Fibroblast of villous mesenchyme (primary cell): Measurements from ENCODE around the gene THOC2. TPM values are rescaled to one million over a fixed set of nuclear protein-coding genes. Genes with fewer than 3 reads are reported as not detected.
A peak's percentile ranks its signal among the peaks of the same experiment; 100 is the strongest.

Experiments
- DNase-seq: peaks from one replicate; pipeline ENCODE4 v3.0.0-alpha.2; 2010; ENCODE audit warnings: low read depth
- H3K4me3 ChIP-seq: 2 replicates; pipeline ENCODE4 v1.5.1; 2011; ENCODE audit warnings: low read depth, mild to moderate bottlenecking, low read length
- CTCF ChIP-seq: IDR thresholded peaks from 2 replicates; pipeline ENCODE4 v1.5.1; 2012; ENCODE audit warnings: low read depth, mild to moderate bottlenecking, low read length; ENCODE audit not compliant: insufficient read depth
- total RNA-seq: library from RNA; depleted of rRNA; stranded (reverse); fragments of >200 nt; gene quantifications from 2 replicates; pipeline ENCODE4 v1.2.3, GENCODE V29; 2012

THOC2 gene
- total RNA-seq, 1 donor, result 101 TPM

DNA sequence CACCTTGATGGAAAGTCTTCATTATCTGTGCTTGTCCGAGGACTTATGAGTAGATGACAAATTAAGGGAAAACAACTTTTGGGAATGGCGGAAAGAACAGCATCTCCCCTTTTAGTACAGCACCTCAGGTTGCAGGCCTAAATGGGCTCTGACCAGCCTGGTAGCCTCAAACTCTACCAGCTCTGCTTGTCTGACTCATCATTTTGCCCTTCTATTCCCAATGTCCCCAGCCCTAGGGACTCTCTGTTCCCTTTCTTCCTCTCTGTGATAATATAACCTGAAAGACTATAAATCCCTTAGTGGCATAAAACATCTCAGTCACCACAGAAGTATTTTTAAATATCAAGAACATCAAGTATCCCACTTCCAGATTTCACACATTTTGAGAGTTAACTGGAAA is 121.9 kb downstream of the THOC2 start:
- no peak for TF ChIP-seq CTCF
- no peak for DNase-seq
- H3K4me3 ChIP-seq, result no peak overlapping the region

DNA sequence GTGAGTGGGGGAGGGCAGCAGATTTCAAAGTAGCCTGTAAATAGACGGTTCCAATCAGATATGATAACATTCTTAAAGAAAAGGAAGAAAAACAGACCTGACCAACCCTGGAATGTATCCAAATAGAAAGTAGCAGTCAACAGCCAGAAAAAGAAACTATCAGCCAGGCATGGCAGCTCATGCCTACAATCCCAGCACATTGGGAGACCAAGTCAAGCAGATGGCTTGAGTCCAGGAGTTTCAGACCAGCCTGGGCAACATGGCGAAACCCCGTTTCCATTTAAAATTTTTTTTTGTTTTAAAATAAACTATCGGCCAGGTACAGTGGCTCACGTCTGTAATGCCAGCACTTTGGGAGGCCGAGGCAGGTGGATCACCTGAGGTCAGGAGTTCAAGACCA is 125.0 kb downstream of the THOC2 start:
- H3K4me3 ChIP-seq, result no peak overlapping the region
- TF ChIP-seq CTCF, result no peak
- DNase-seq, result no peak

- no peak overlapping the region for H3K4me3 ChIP-seq
- DNase-seq, result no peak
- no peak for TF ChIP-seq CTCF
These were observed 125.6 kb downstream of the THOC2 start for GRCh38 chrX:123607270-123607669.

DNA sequence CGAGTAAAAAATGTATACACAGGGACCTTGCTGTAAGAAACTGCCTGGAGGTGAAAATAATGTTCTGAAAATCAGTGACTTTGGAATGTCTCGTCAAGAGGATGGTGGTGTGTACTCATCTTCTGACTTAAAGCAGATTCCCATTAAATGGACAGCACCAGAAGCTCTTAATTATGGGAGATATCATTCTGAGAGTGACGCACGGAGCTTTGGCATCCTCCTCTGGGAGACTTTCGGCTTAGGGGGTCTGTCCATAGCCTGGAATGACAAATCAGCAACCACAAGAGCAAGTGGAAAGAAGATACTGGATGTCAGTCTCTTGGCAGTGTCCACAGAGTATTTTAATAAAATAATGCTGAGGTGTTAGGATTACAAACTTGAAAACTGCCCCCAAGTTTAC is 129.4 kb downstream of the THOC2 start:
- DNase-seq, result no peak
- TF ChIP-seq CTCF, result no peak

GRCh38 chrX:123601437-123601836 is 131.4 kb downstream of the THOC2 start:
- H3K4me3 ChIP-seq, result no peak overlapping the region
- DNase-seq, result no peak
- TF ChIP-seq CTCF, result no peak

More for the DNA sequence above, 129.4 kb downstream of the THOC2 start:
- no peak overlapping the region for H3K4me3 ChIP-seq

DNA sequence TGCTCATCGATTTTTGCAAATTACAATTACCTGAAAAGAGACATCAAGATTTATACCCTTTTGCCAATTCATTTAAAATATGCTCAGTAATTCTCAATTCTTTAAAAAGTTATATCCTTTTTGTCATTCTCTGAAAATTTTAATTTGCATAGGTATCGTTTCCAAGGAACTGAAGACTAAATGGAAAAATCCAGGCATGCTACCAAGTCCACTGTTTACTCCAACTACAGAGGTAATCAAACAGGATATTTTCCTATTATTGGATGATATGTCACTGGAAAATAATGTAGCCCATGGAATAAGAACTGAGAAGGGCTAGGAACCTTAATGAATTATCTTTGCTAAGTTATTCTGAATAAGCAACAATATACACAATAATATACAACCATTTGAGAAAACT is 132.7 kb downstream of the THOC2 start:
- no peak for DNase-seq
- no peak overlapping the region for H3K4me3 ChIP-seq
- TF ChIP-seq CTCF, result no peak

- peak; percentile 49 for DNase-seq
- H3K4me3 ChIP-seq, result no peak overlapping the region
- no peak for TF ChIP-seq CTCF
These were observed 141.9 kb downstream of the THOC2 start for GRCh38 chrX:123590842-123591486.
